ENCODE data around the gene RFWD3.

DNA sequence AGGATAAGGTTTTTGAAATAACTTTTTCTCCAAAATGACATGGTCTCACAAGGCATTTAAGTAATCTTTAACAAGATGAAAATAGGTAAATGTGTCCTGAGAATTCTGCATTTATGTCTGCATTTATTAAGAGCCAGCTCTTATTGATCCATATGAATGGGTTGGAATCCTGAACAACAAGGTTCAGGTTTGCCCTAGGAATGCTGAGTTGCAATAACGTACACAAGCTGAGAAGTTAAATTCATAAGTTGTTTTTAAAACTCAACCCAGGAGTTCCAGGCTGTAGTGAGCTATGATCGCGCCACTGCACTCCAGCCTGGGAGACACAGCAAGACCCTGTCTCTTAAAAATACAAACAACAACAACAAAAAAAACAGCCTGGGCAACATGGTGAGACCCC lies 87.8 kb downstream of the RFWD3 start:
- no peak for TF ChIP-seq POLR2A (IDR thresholded peaks at IDR 0.05)
- TF ChIP-seq, protein P1, sequence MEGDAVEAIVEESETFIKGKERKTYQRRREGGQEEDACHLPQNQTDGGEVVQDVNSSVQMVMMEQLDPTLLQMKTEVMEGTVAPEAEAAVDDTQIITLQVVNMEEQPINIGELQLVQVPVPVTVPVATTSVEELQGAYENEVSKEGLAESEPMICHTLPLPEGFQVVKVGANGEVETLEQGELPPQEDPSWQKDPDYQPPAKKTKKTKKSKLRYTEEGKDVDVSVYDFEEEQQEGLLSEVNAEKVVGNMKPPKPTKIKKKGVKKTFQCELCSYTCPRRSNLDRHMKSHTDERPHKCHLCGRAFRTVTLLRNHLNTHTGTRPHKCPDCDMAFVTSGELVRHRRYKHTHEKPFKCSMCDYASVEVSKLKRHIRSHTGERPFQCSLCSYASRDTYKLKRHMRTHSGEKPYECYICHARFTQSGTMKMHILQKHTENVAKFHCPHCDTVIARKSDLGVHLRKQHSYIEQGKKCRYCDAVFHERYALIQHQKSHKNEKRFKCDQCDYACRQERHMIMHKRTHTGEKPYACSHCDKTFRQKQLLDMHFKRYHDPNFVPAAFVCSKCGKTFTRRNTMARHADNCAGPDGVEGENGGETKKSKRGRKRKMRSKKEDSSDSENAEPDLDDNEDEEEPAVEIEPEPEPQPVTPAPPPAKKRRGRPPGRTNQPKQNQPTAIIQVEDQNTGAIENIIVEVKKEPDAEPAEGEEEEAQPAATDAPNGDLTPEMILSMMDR (IDR thresholded peaks at IDR 0.05) = no peak
